Measurements from ENCODE around the gene SNED1. TPM values are rescaled to one million over a fixed set of nuclear protein-coding genes. Genes with fewer than 3 reads are reported as not detected.

Gene SNED1
- polyA plus RNA-seq, 3 donors, result 3.3 to 18.1 (median 17.8) TPM

DNA sequence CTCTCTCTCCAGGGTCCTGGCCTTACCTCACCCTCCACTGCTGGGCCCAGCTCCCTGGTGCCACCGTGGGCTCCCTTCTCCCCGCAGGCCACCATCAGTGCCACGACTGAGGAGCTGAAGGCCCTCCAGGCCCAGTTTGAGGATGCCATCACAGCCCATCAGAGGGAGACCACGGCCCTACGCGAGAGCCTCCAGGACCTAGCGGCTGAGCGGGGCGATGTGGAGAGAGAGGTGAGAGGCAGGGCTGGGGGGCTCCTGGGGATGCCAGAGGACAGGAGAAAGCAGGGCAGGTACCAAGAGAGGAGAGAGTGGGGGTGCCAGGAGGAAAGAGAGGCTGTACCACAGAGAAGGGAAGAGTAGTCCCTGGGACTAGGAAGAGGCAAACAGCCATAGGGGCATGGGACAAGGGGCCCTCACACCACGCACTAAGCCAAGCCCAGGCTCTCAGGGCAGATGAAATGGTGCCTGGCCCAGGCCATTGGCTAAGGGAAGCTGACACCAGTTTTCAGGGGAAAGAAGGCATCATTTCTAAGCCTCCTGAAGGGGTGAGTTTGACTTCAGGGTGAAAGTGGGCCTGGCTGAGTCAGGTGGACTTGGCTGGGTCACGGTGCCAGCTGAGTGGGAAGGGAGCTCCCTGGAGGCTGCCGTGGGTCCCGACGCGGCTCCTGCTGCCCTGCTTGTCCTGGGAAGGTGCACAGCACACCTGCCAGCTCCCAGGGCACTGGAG lies 39.0 kb upstream of the SNED1 start:
- H3K27ac ChIP-seq (ENCODE audit: low read depth, low read length), result no peak overlapping the region
- 84 to 88% (median 87%) methylated on average over 14 to 15 of the region's 15 CpGs for WGBS, 3 donors

DNA sequence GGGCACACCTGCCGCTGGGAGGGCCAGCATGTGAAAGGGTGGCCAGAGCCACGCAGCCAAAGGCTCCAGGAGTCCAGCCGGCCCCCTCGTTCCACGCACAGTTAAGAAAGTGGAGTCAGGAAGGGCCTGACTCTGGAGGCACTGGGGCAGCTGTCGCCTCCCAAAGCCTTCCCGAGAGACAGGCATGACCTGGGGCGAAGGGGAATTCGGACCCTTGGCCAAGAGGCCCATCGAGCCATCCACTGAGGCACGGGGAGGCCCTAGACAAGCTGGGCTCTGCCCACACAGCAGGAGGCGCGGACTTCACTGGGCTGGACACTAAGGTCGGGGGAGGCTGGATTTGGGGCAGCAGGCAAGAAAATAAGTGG lies 38.5 kb upstream of the SNED1 start:
- H3K27ac ChIP-seq (ENCODE audit: low read depth, low read length), result no peak overlapping the region
- WGBS, 3 donors, result 62 to 80% (median 71%) methylated on average over 14 of the region's 14 CpGs

DNA sequence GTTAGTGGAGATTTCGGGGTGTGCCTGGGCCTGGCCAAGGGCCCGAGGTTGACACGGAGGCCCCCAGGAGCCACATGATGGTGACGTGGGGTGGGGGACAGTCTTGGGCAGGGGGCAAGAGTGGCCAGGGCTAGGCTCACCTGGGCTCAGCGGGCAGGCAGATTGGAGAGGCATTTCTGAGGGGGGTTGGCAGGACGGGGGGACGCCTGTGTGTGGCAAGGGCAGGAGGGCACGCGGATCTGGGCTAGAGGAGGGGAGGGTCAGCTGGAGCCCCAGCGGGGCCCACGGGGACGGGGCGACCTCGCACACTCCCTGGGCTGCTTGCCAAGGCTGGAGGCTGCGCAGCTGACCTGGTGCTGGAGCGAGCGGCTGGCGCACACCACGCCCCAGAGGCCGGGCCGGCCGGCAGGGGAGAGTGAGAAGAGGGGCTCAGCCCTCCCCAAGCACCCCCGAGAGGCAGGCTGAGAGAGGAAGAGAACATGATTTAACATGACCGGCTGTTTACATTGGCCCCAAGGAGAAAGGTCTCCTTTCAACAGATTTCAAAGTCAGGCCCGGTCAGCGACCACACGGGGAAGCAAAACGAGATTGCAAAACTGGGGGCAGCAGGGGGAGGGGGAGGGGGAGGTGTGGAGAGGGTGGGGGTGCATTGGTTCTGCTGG lies 38.0 kb upstream of the SNED1 start:
- H3K27ac ChIP-seq (ENCODE audit: low read depth, low read length), result peak overlapping the region; percentile 33

DNA sequence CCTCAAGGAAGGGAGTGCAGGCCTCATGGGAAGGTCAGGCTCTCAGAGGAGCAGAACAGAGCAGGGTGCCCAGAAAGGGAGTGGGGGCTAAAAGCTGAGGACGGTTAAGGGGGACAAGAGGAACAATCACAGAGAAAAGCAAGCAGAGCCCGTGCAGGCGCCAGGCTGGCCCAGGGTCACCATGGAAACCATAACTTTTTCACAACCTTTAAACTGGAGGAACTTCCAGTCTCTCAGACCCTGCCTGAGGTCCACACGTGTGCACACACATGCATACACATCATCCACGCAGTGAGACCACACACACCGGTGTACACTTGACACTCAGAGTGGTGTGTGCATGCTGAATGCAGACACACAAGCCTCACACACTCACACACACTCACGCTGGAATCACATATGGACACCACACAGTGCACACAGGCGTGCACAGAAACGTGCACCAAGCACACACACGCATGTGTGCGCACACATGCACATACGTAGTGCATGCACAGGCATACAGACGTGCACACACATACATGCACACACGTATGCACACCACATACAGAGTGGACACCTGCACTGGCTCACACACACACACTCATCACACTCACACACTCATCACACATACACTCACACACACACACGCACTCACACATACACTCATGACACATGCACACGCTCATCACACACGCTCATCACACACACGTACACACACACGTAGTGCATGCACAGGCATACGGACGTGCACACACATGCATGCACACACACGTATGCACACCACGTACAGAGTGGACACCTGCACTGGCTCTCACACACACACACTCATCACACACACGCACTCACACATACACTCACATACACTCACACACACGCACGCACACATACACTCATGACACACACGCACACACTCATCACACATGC lies 37.2 kb upstream of the SNED1 start:
- 68 to 73% (median 69%) methylated on average over 27 of the region's 27 CpGs for WGBS, 3 donors
- H3K27ac ChIP-seq (ENCODE audit: low read depth, low read length), result peak overlapping the region; percentile 36

More for the DNA sequence above, 38.0 kb upstream of the SNED1 start:
- 12 to 15% (median 14%) methylated on average over 28 of the region's 28 CpGs for WGBS, 3 donors

DNA sequence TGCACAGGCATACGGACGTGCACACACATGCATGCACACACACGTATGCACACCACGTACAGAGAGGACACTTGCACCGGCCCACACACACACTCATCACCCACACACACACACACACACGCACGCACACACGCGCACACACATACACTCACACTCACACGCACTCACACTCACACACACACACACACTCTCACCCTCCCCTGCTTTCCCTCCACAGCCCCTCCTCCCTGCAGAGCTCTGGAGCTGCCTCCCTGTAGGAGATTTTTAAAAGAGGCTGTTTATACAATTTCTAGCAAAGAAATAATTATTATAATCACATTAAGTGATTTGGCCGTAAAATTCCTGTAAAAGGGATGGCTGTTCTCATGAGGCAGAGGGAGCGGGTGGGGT lies 36.5 kb upstream of the SNED1 start:
- no peak overlapping the region for H3K27ac ChIP-seq (ENCODE audit: low read depth, low read length)
- WGBS, 3 donors, result 57 to 69% (median 68%) methylated on average over 12 of the region's 12 CpGs

DNA sequence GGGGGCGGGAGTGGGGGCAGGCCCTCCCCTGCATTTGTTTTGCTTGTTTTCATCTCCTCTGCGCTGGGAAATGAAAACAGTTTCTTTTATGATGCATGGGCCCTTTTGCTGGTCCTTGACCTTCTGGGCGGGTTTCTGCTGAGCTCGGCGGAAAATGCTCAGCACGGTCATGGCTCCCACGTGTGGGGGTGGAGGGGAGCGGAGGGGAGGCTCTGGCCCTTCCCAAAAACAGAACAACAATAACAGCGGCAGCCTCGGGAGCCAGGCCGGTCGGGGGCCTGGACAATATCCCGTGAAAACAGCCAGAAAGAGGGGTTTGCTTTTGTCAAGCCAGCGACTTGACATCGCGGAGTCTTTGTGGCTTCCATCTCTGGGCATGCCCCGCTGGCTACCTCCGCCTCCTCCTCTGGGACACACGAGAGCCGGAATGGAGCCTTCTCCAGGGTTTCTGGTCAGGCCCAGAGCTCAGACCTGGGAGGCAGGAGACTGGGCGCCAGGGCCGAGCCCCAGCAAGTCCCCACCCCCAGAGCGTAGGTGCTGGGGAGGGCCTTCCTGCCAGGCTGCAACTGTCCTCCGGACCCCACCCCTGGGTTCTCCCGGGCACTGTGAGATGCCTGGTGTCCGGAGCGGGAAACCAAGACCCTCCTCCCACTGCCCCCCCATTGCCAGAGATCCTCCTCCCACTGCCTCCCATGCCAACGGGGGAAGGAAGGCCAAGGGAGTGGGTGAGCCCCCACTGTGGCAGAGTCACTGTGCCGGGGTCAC lies 35.9 kb upstream of the SNED1 start:
- 45 to 64% (median 54%) methylated on average over 29 of the region's 29 CpGs for WGBS, 3 donors
- no peak overlapping the region for H3K27ac ChIP-seq (ENCODE audit: low read depth, low read length)

DNA sequence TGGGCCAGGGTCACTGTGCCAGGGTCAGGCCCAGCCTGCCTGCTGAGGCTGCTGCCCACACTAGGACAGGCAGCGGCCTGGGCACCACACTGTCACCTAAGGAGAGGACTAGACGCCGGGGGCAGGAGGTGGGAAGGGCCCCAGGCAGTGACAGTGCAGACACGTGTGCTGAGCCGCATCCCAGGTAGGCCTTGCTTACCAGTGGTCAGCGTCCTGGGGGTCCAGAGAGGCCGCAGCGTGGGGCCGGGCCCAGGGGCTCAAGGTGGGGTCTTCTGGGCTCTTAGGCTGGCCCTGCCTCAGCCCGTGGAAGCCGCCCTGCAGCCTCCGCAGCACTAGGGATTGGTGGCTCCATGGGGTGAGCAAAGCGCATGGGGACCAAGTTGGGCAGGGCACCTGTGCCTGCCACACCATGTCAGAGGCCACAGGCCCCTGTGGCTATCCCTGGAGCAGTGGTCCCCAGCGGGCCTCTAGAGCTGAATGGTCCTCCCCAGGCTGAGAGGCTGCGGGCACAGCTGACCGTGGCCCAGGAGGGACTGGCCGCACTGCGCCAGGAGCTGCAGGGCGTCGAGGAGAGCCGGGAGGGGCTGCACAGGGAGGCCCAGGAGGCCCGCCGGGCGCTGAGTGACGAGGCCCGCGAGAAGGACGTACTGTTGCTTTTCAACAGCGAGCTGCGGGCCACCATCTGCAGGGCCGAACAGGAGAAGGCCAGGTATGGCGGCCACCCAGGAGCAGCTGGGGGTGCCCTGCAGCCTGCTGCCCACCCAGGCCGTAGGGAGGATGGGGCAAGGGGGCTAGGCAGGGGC lies 35.2 kb upstream of the SNED1 start:
- no peak overlapping the region for H3K27ac ChIP-seq (ENCODE audit: low read depth, low read length)
- 93 to 97% (median 94%) methylated on average over 25 to 33 of the region's 33 CpGs for WGBS, 3 donors

DNA sequence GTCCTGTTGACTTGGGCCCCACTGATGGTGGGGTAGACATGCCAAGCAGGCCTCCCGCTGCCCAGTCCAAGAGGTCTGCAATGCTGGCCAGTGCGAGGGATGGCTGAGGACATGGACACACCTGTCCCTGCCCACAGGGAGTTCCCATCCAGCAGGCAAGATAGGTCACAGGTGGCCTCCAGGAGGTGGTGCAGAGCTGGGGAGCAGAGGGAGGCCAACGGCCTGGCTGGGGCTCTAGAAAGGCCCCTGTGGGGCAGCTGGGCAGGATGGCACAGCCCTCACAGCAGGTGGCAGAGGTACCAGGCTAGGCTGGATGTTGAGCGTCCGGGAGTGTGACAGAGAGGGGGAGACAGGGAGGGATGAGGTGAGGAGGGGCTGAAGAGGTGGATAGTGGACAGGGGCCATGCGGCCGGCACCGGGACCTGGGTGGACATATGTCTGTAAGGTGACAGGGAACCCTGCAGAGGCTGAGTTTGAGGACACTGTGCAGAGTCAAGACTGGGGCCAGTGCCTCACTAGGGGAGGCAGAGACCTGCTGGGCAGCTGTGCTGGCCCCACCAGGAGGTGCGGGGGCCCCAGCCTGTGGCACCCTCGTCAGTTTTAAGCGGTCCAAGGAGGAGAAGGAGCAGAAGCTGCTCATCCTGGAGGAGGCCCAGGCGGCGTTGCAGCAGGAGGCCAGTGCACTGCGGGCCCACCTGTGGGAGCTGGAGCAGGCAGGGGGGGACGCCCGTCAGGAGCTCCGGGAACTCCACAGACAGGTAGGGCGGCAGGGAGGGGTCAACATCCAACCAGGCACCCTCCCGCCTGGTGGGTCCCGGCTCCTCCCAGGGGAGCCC lies 34.3 kb upstream of the SNED1 start:
- no peak overlapping the region for H3K27ac ChIP-seq (ENCODE audit: low read depth, low read length)
- WGBS, 3 donors, result 92 to 95% (median 93%) methylated on average over 19 to 20 of the region's 20 CpGs

DNA sequence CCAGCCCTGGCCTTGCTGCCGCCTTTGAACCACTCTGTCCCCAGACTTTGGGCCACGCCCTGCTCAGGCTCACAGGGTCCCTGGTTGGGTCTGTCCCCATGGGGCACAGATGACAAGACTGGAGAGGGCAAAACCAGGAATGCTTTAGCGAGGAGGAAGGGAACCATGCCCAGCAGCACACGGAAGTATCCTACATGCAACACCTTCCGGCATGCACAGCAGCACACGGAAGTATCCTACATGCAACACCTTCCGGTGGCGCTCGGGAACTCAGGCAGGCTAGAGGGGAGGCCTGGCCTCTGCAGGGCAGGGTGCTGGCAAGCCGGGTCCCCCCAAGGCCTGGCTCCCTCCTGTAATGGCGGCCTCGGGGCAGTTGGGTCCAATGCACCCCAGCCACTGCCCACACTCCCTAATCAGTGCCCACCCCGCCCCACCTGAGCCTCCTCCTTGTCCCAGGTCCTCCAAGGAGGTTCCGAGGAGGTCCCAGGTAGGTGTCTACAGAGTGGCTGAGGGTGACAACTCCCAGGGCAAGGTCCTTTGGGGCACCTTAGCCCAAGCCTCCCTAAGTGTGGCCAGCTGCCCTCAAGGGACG lies 33.6 kb upstream of the SNED1 start:
- no peak overlapping the region for H3K27ac ChIP-seq (ENCODE audit: low read depth, low read length)
- 89 to 95% (median 92%) methylated on average over 13 to 15 of the region's 15 CpGs for WGBS, 3 donors

DNA sequence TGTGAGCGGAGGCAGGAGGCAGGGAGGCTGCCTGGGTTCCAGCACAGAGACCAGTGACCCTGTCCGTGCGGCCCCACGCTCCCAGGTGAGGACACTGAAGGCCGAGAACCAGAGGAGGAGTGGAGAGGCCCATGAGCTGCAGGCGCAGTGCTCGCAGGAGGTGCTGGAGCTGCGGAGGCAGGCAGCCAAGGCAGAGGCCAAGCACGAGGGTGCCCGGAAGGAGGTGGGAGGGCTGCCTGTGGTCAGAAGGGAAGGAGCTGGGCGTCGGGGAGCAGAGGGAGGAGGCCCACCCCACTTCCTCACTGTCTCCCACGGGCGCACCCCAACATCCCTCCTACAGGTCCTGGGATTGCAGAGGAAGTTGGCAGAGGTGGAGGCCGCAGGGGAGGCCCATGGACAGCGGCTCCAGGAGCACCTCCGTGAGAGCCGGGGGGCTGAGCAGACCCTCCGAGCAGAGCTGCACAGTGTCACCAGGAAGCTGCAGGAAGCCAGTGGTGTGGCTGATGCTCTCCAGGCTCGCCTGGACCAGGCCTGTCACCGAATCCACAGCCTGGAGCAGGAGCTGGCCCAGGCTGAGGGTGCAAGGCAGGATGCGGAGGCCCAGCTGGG lies 33.0 kb upstream of the SNED1 start:
- 46 to 89% (median 63%) methylated on average over 19 to 22 of the region's 22 CpGs for WGBS, 3 donors
- H3K27ac ChIP-seq (ENCODE audit: low read depth, low read length), result no peak overlapping the region

DNA sequence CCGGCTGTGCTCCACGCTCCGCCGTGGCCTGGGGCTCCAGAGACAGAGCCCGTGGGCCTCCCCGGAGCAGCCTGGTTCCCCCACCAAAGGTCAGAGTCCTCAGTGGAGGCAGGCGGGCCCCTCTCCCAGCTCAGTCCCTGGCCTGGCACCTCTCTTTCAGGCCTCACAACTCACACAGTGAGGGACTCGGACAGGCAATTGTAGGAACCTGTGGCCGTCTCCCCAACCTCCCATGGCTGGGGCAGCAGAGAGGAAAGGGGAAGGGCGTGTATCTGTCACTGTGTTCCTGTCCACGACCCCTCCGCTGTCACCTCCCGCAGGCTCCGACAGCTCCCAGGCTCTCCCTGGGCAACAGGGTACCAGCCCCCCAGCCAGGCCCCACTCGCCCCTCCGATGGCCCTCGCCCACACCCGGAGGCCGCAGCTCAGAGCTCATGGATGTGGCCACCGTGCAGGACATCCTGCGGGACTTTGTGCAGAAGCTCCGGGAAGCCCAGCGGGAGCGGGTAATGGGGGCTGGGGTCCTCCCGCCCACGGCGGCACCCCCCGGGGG lies 32.4 kb upstream of the SNED1 start:
- H3K27ac ChIP-seq (ENCODE audit: low read depth, low read length), result no peak overlapping the region
- WGBS, 3 donors, result 84 to 87% (median 84%) methylated on average over 25 to 28 of the region's 28 CpGs

DNA sequence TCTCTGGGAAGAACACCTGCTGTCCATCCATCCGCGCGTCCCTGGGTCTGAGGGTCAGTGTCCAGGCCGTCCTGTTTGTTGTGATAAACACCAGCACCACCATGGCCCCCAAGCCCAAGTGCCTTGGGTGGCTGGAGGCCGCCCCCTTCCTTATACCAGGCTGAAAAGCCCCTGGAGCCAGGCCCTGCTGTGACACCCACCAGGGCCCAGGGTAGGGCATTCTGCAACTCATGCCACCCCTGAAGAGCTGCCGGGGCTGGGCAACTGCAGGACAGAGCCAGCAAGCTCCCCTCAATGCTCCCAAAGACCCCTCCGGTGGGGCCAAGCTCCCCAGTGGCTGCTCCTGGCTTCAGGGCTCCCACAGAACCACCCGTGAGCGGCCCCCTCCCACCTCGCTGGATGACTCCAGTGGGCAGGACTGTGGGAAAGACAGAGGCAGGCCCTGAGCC lies 31.9 kb upstream of the SNED1 start:
- WGBS, 3 donors, result 90 to 97% (median 93%) methylated on average over 10 of the region's 10 CpGs

DNA sequence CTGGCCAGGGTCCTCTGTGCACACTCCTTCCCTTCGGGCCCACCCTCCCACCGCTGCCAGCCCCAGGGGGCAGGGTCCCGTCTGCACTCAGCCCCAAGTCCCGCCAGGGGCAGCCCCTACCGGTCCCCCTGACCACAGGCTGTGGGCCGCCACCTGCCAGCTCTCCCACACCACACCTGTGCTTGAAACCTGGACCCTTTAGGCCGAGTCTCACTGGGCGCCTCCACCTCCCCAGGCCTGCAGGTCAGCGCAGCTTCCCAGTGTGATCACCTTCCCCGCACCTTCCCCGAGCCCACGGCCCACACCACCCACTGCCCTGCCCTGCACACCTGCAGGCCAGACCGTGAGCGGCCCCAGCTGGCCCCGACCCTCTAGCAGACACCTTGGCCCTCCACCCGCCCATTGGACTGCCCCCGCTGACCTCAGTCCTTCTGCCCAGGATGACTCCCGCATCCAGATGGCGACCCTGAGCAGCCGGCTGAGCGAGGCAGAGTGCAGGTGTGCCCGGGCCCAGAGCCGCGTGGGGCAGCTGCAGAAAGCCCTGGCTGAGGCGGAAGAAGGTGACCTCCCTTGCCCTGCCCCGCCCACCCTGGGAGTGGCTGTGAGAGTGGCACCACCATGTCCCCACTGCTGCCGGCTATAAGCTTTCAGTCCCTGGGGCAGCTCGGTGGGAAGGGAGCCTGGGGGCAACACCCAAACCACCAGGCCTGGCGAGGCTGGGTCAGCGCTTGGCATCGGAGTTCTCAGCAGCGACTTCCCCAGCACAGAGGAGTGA lies 31.3 kb upstream of the SNED1 start:
- H3K27ac ChIP-seq (ENCODE audit: low read depth, low read length), result no peak overlapping the region
- WGBS, 3 donors, result 74 to 94% (median 88%) methylated on average over 31 to 32 of the region's 32 CpGs

More for the DNA sequence above, 31.9 kb upstream of the SNED1 start:
- no peak overlapping the region for H3K27ac ChIP-seq (ENCODE audit: low read depth, low read length)

DNA sequence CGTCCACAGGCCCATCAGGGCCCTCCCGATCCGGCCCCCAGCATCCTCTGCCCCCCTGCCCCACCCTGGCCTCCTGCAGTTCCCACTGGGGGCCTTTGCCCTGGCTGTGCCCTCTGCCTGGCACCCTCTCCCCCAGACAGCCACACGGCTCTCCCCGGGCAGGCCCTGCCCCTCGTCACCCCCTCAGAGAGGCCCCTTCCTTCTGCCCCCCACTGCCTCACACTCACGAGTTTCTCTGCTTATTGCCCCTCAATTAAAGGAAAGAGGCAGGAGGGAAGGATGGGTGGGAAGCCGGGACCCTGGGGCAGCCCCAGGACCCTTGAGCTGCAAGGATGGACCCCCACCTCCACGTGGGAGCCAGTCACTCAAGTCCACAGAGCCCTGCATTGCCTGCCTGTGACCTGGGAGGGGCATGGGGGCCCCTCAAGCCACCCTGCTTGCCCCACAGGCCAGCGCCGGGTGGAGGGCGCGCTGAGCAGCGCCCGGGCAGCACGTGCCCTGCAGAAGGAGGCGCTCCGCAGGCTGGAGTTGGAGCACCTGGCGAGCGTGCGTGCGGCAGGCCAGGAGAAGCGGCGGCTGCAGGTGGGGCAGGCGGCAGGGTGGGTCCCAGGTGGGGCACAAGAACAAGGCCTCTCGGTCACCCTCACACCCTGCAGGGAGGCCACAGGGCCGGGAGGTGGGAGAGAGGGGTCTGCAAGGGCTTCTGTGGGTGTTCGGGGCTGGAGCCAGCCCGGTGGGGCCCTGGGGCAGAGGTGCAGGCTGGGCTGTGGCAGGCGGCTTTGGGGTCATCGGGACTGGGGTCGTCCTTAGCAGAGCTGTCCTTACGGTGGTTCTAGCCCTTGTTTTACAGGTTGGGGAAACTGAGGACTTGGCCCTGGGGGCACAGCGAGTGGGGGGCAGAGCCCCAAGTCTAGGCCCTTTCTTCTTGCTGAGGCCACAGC lies 30.5 kb upstream of the SNED1 start:
- WGBS, 3 donors, result 91 to 93% (median 93%) methylated on average over 33 to 34 of the region's 34 CpGs
- H3K27ac ChIP-seq (ENCODE audit: low read depth, low read length), result no peak overlapping the region

All from adipose tissue (tissue), 3 donors.